Activated CD8-positive, alpha-beta memory T cell treated with anti-CD3 and anti-CD28 coated beads for 36 hours (primary cell): ENCODE results near the gene BSND. TPM values are rescaled to one million over a fixed set of nuclear protein-coding genes. Genes with fewer than 3 reads are reported as not detected.

Source experiments
- CTCF ChIA-PET: fragments of 350-600 bp; sonication (Branson Sonifier 250); formaldehyde crosslinking; loops from one replicate; lab custom pipeline; 2021; ENCODE audit warnings: antibody characterized with exemption; lab: Charles Lee
- POLR2A ChIA-PET: fragments of 350-600 bp; sonication (Branson Sonifier 250); formaldehyde crosslinking; loops from one replicate; lab custom pipeline; 2021; ENCODE audit warnings: antibody characterized with exemption; lab: Charles Lee
- total RNA-seq, 2 experiments: library from RNA; stranded (reverse); gene quantifications; one replicate each; pipeline ENCODE4 v1.2.3, GENCODE V29; 2021

The BSND gene
- total RNA-seq, 2 experiments from 2014 or later = not detected

DNA sequence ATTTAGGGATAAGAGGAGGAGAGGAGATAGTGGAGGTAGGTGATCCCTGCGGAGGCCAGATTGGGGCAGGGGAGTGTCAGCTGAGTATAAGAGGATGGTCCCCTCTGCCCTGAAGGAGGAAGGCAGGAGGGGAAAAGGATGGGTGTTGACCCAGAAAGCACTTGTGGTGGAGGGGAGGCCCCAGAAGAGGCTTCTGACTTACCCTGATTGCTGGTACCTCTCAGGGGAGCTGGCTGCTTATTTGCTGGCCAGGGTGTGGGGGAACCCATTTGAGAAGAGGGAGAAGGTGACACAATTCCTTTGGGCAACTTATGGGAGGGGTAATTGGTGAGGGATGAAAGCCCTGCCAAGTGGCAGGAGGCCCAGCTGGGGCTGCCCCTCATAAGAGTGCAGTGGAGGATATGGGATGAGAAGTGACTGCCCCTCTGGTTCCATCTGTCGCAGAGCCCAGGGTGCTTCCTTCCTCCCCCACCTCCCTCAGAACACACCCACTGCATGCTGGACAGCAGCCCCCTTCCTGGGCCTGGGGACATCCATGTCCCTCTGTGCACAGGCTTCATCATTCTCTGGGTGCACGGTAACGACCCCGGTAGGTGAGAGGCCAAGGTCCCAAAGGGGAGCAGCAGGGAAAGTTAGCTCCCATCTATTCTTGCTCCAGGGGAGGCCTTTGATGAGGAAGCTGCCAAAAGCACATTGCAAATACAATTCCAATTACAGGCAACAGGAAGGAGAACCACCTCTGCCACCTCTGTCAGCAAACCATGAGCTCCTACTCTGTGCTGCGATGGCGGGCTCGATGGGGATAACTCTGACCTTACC, 39.2 kb downstream of the BSND start:
- POLR2A ChIA-PET = no interaction called here

DNA sequence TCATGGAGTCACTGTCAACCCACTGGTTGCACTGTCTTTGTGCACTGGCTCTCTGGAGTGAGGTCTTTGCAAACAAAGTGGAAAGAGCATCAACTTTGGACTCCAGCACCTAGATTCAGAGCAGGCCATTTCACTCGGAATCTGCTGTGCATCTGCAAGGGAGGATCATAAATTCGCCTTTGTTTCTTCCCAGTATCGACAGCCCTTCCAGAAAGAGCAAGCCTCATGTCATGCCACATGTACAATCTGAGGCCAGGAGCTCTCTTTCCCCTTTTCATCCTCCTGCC, 39.8 kb downstream of the BSND start:
- CTCF ChIA-PET = no interaction called here
- POLR2A ChIA-PET = no interaction called here

More for the DNA sequence above, 39.2 kb downstream of the BSND start:
- CTCF ChIA-PET = no interaction called here

DNA sequence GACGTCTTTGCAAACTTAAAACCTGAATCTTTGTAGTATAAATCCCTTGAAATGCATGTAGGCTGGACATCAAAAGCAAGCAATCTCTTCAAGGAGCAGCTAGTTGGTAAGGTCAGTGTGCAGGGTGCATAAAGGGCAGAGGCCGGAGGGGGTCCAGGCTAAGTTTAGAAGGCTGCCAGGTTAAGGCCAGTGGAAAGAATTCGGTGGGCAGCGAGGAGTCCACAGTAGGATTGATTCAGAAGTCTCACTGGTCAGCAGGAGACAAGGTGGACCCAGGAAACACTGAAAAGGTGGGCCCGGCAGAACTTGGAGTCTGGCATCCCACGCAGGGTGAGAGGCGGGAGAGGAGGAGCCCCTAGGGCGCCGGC, 40.2 kb downstream of the BSND start:
- CTCF ChIA-PET = no interaction called here
- POLR2A ChIA-PET = no interaction called here

DNA sequence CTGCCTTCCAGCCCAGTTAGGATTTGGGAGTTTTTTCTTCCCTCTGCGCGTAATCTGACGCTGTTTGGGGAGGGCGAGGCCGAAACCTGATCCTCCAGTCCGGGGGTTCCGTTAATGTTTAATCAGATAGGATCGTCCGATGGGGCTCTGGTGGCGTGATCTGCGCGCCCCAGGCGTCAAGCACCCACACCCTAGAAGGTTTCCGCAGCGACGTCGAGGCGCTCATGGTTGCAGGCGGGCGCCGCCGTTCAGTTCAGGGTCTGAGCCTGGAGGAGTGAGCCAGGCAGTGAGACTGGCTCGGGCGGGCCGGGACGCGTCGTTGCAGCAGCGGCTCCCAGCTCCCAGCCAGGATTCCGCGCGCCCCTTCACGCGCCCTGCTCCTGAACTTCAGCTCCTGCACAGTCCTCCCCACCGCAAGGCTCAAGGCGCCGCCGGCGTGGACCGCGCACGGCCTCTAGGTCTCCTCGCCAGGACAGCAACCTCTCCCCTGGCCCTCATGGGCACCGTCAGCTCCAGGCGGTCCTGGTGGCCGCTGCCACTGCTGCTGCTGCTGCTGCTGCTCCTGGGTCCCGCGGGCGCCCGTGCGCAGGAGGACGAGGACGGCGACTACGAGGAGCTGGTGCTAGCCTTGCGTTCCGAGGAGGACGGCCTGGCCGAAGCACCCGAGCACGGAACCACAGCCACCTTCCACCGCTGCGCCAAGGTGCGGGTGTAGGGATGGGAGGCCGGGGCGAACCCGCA, 40.8 kb downstream of the BSND start, which contains the start of gene PCSK9:
Gene PCSK9 (plus strand): TSS at position 207 of the 741 bp plus-strand sequence. CDS start 290 bp downstream, at position 497.
- ChIA-PET POLR2A (no interaction called here), CTCF (no interaction called here)

DNA sequence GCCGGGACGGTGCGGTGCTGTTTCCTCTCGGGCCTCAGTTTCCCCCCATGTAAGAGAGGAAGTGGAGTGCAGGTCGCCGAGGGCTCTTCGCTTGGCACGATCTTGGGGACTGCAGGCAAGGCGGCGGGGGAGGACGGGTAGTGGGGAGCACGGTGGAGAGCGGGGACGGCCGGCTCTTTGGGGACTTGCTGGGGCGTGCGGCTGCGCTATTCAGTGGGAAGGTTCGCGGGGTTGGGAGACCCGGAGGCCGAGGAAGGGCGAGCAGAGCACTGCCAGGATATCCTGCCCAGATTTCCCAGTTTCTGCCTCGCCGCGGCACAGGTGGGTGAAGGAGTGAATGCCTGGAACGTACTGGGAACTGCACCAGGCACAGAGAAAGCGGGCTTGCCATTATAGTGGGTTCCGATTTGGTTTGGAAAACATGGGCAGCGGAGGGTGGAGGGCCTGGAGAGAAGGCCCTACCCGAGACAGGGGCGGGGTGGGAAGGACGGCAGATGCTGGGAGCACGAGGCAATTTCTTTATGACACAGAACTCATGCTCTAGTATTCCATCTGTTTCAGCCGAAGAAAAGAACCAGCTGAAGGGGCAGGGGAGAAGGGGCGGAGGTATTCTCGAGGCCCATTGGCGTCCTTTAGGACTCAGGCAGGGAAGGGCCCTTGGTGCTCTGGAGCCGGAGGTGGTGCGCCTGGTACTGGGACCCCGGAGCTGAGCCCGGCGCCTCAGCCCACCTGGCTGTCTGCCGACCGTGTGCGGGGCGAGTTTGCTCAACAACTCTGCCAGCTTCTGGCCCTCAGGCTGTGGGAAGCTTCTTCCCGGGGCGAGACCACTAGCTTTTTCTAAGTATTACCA, 41.6 kb downstream of the BSND start:
- ChIA-PET POLR2A (no interaction called here), CTCF (no interaction called here)

DNA sequence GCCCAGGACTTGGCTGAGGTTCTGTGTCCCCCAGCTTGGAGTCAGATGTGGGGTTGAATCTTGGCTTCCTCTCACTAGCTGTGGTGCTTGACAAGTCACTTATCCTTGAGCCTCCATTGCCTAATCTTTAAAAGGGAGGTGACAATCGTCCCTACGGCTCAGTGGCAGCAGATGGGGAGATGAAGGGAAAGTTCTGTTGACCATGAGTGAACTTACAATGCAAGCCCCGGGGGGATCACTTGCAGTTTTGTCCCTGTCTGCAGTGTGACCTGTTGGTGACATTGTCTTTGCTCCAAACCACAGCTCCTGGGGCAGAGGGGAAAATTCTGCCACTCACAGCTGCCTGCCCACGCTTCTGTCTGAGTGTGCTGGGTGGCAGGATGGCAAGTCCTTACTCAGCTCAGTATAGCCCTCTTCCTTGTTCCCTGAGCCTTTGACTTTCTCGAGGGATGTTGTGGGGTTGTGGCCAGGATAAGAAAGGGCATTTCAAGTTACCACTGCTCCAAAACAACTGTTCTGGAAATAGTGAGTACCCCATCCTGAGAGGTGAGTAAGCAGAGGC, 42.3 kb downstream of the BSND start:
- CTCF ChIA-PET = no interaction called here
- POLR2A ChIA-PET = no interaction called here

DNA sequence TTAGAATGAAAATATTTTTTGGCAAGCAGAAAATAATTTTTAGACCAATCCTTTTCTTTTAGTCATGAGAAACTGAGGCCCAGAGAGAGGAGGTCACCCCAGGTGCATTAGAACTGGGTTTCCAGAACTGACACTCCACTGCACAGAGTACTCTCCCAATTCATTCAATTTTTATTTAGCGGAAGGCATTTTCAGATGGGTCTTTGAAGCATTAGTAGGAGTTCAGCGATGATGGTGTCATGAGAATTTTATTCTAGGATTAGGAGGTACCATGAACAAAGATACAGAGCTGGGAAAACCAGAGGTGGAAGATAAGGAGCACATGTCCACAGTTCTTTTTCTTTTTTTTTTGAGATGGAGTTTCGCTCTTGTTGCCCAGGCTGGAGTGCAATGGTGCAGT, 42.9 kb downstream of the BSND start:
- ChIA-PET CTCF (no interaction called here), POLR2A (no interaction called here)

DNA sequence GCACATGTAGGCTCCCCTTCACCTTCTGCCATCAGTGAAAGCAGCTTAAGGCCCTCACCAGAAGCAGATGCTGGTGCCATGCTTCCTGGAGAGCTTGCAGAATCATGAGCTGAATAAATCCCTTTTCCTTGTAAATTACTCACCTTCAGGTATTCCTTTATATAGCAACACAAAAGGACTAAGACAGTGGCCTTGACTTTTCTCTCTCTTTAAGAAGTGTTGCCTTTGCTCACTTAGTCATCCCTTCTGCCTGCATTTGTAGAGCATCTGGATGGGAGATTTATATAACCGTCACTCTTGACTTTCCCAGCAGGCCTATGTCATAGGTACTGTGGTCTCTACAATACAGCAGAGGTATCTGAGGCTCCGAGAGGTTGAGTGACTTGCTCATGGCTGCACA, 44.3 kb downstream of the BSND start:
- POLR2A ChIA-PET = no interaction called here

DNA sequence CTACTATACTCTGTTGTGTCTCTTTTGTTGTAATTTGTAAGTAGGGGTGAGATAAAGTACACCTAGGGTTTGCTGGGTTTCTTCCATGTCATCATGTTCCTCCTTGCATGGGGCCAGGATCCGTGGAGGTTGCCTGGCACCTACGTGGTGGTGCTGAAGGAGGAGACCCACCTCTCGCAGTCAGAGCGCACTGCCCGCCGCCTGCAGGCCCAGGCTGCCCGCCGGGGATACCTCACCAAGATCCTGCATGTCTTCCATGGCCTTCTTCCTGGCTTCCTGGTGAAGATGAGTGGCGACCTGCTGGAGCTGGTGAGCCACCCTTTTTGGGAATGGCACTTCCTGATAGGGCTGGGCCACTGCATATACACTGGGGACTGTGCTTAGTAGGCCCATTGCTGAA, 45.0 kb downstream of the BSND start:
- POLR2A ChIA-PET = no interaction called here
- CTCF ChIA-PET = no interaction called here

More for the DNA sequence above, 44.3 kb downstream of the BSND start:
- CTCF ChIA-PET = interaction anchor here (0.5 kb wide), 1 partner anchor 14 kb away, joined by 4 read pairs; no protein-coding TSS in a partner anchor

DNA sequence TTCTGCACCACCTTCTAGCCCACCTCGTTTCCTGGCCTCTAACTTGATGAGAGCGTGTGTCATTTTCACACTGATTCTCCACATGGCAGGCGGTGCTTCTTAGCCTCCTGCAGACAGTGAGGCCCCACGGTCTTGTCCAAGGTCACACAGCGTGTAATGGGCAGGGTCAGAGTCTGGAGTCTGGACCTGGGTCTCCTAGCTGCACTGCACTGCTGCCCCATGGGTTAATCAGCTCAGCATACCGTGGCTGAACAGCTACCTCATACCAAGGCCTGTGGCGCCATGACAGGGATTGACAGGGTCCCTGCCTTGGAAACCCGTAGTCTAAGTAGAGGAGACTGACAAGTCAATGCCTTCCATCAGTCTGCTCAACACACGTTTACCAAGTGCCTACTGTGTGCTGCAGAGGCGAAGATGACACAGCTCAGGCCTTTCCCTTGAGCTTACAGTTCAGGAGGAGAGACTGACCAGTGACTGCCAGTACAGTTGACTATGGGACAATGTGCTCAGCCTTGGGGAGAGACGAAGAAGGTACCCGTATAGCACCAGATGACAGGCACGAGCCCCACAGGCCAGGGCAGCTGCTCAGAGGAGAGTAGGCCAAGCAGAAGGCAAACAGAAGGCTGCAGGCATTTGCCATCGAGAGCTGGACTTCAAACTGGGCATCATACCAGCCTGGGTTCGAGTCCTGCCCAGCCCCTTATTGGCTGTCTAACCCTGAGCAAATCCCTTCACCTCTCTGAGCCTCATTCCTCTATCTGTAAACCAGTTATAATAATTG, 46.1 kb downstream of the BSND start:
- POLR2A ChIA-PET = no interaction called here
- CTCF ChIA-PET = interaction anchor here (0.8 kb wide), 1 partner anchor 10 kb away, joined by 3 read pairs; no protein-coding TSS in a partner anchor

DNA sequence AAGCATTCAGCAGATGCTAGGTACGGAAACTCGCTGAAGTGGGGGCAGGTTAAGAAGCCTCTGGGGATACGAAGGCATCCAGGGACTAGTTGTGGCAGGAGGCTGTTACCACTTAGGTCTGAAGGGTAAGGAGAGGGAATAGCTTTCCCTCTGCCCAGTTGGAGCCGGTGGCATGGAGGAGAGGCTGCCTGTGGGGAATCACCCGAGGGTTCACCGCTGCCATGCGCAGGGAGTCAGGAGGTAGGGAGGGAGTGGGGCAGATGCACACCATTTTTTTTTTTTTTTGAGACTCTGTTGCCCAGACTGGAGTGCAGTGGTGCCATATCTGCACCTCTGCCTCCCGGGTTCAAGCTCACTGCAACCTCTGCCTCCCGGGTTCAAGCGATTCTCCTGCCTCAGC, 46.7 kb downstream of the BSND start:
- POLR2A ChIA-PET = no interaction called here
- CTCF ChIA-PET = interaction anchor here (0.8 kb wide), 1 partner anchor 10 kb away, joined by 3 read pairs; no protein-coding TSS in a partner anchor

DNA sequence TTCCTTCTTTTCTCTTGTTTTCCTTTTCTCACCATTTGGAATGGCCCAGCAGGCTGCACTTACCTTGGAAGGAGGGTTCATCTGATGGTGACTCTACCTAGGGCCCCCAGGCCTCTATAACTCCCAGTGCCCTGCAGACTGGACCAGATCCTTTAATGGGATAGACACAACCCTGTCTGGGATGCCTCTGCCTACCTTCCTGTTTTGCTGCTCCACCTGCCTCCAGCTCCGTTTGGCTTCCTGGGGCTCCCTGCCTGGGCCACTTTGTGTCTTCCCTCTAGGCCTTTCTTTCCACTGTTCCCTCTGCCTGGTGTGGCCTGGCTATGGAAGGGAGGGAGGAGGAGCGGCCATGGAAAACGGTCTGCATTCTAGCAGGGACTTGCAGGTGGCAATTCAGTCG, 48.1 kb downstream of the BSND start:
- ChIA-PET POLR2A (no interaction called here), CTCF (no interaction called here)

DNA sequence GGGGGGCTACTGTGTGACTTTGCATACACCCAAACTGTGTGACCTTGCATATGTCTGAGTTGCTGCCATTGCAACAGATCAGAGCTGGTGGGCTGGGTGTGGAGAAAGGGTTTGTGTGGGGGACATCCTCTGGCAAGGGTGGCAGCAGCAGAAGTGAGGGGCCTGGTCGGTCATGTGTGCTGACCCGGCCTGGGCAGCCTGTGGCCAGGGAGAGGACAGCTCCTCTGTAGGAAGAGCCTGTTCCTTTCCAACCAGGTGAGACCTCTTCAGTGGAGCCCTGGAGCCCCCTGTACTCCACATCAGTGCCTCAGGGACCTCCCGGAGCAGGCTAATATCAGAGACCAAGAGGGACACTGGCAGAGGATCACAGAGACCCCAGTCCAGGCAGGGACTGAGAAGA, 48.9 kb downstream of the BSND start:
- ChIA-PET CTCF (no interaction called here), POLR2A (no interaction called here)

DNA sequence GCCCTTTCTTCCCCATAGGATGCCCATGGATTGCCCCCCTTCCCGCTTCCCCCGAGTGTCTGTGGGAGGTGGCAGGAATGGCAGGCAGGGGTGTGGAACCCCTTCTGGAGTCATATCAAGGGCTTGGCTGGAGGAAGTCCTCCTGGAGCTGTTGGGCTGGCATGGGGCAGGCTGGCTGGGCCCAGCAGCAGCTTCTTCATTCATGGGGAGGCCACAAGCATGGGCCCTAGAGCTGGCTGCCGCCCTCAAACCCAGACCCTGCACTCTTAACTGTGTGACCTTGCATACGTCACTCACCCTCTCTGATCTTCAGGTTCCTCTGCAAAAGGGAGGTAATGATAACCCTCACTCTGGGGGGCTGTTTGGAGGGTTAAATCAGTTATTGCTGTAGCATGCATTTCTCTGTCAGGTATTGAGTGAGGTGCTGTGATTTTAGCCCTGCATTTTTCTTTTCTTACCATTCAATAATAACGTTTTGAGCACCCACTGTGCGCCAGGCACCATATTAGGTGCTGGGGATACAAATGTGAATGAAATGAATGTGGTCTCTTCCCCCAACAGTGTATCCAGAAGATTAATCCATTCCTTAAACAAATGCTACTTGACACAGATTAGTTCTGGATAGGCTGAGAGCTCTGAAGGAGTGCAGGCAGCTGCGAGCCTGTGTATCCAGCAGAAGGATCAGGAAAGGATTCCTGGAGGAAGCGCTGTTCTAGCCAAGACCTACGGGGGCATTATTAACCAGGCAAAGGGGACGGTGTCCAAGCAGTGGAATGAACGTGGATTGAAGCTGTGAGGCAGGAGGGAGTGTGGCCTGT, 49.9 kb downstream of the BSND start:
- ChIA-PET CTCF (no interaction called here), POLR2A (no interaction called here)

DNA sequence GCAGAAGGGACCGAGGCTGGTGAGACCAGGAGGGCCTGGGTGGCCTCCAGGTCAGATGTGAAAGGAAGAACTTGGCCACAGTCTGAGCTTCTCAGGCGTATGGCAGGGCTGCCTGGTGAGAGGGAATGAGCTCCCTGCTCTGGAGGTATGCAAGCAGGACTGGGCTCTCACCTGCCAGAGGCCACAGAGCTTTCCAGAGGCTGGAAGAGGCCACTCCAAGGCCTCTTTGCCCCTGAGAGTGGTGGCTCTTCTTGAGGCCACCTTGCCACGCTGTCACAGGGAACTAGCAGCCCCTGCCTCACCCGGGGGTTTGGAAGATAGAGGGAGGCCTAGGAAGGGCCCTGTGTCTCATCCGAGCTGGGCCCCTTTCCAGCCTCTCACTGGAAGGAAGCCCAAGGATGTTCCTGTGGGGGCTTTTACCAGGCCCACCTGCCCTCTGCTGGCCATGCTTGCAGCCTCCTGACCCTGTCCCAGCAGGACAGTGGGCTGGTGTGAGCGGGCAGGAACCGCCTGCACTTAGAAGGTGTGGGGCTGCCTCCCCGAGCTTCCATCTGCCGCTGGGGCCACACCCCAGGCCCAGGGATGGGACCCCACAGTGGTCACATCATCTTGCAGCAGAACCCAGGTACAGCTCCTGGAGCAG, 50.7 kb downstream of the BSND start:
- CTCF ChIA-PET = no interaction called here
- POLR2A ChIA-PET = no interaction called here

DNA sequence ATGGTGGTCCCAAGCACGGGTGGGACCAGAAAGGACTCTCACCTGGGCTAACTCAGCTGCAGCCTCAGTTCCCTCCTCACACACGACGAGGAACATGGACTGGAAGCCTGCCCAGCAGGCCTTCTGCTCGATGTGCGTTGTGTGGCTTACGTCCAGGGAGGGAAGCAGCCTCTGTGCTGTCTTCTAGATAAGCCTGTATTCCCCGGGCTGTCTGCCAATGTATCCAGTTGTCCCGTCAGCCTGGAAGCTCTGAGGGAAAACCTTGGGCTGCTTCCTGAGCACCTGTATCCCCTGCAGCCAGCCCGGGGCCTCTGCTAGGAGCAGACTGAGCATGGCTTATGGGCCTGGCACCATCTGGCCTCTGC, 51.2 kb downstream of the BSND start:
- ChIA-PET CTCF (no interaction called here), POLR2A (interaction anchor here (0.7 kb wide), 1 partner anchor 33 kb away, joined by 6 read pairs; no protein-coding TSS in a partner anchor)

DNA sequence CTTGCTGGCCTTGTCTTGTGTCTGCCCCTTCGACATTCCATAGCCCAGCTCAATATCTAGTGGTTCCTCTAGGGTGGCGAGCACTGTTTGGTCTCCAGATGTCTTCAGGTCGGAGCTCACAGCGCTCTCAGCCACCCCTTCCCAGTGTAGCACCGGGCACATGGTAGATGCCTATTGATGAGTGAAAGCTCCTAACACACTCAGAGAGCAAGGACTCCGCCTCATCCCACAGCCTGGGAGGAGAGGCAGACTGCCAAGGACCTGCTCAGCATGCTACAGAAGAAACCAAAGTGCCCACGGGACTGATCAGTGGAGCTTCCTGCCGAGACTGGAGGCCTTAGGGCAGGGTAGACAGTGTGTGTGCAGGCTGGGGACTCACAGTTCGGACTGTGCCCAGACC, 51.5 kb downstream of the BSND start:
- ChIA-PET POLR2A (interaction anchor here (0.7 kb wide), 1 partner anchor 33 kb away, joined by 6 read pairs; no protein-coding TSS in a partner anchor), CTCF (no interaction called here)

DNA sequence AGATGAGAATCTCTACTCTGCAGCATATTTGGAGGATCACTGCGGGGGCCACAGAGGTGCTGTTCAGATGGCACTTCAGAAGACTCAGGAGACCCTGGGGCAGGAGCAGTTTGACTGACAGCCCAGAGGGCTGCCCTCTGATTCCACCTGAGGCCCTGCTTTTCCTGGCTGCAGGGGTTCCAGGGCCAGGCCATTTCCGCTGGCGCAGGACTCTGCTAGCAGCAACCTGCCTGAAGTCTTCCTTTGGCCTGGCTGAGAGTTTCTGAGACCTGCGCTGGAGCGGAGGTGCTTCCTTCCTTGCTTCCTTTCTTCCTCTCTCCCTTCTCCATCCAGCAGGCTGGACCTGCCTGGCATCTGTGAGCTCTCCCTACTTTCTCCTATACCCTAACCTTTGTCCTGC, 52.4 kb downstream of the BSND start:
- ChIA-PET POLR2A (no interaction called here), CTCF (no interaction called here)
